ENCODE results near the gene CGNL1. TPM values are rescaled to one million over a fixed set of nuclear protein-coding genes. Genes with fewer than 3 reads are reported as not detected.

CGNL1 gene
- total RNA-seq, 4 donors from 2014 or later: 9.6 to 21.3 (median 13.1) TPM

DNA sequence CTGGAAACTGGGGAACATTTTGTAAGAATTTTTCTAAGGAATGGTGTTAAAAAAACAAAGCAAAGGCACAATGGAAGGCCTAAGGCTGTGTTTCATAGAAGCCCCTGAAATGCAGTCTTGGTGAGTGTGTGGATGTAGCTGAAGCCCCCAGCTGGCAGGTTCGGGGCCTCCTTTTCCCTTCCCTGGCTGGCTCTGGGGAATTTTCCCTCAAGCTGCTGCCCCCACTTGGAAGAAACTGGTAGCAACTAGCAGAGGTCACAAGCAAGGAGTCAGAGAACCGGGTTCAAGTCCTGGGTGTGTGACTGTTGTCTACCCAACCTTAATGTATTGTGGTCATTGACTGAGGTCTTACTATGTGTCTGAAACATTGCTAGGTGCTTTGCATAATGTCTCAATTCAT, 130.1 kb downstream of the CGNL1 start:
- no peak for TF ChIP-seq POLR2A (IDR thresholded peaks at IDR 0.05; ENCODE audit: low read depth)
- TF ChIP-seq, protein P1, sequence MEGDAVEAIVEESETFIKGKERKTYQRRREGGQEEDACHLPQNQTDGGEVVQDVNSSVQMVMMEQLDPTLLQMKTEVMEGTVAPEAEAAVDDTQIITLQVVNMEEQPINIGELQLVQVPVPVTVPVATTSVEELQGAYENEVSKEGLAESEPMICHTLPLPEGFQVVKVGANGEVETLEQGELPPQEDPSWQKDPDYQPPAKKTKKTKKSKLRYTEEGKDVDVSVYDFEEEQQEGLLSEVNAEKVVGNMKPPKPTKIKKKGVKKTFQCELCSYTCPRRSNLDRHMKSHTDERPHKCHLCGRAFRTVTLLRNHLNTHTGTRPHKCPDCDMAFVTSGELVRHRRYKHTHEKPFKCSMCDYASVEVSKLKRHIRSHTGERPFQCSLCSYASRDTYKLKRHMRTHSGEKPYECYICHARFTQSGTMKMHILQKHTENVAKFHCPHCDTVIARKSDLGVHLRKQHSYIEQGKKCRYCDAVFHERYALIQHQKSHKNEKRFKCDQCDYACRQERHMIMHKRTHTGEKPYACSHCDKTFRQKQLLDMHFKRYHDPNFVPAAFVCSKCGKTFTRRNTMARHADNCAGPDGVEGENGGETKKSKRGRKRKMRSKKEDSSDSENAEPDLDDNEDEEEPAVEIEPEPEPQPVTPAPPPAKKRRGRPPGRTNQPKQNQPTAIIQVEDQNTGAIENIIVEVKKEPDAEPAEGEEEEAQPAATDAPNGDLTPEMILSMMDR (IDR thresholded peaks at IDR 0.05): no peak
- TF ChIP-seq POLR2AphosphoS5 (IDR thresholded peaks at IDR 0.05): no peak
- TF ChIP-seq EP300 (IDR thresholded peaks at IDR 0.05): no peak
- no peaks in the 10 kb centered on the region for H3K36me3 ChIP-seq
- 100% methylated on average over 2 of the region's 2 CpGs for WGBS
- peaks cover 11 to 30% (median 17%) of the 10 kb centered on the region in 4 donors for H3K4me1 ChIP-seq
- DNase-seq (ENCODE audit: extremely low spot score): no peak
- H3K27ac ChIP-seq (replicated peaks in 1 of 4): no peak overlapping the region
- H3K9me3 ChIP-seq: no peaks in the 10 kb centered on the region
- intact Hi-C loops (cut with DNase I): no loop called here
- H3K4me3 ChIP-seq: no peak overlapping the region
- H3K27me3 ChIP-seq: no peaks in the 10 kb centered on the region

DNA sequence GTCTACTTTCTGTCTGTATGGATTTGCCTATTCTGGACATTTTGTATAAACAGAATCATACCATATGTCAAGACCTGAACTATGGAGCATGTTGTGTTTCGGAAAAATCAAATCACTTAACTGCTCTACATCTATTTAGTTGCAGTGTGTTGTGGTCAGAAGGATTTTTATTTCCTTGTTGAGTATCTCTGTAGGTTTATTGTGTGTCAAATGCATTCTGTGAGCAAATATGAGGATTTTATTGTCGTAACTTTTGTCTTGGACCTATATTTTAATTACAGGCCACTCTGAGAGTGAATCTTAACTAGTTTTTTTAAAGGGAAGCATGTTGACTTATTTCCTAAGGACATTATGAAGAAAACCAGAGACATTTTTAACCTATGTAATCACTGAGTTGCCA, 130.8 kb downstream of the CGNL1 start:
- Histone ChIP-seq H3K27me3 (no peaks in the 10 kb centered on the region), H3K4me1 (peaks cover 11 to 24% (median 17%) of the 10 kb centered on the region in 4 donors), H3K27ac (replicated peaks in 1 of 4) (no peak overlapping the region), H3K36me3 (no peaks in the 10 kb centered on the region), H3K9me3 (no peaks in the 10 kb centered on the region), H3K4me3 (no peak overlapping the region)
- no peak for TF ChIP-seq EP300 (IDR thresholded peaks at IDR 0.05)
- TF ChIP-seq, protein P1 (IDR thresholded peaks at IDR 0.05): no peak
- no peak for TF ChIP-seq POLR2AphosphoS5 (IDR thresholded peaks at IDR 0.05)
- TF ChIP-seq POLR2A (IDR thresholded peaks at IDR 0.05; ENCODE audit: low read depth): no peak
- no peak for DNase-seq (ENCODE audit: extremely low spot score)
- intact Hi-C loops (cut with DNase I): no loop called here
- 96% methylated on average over 2 of the region's 2 CpGs for WGBS

DNA sequence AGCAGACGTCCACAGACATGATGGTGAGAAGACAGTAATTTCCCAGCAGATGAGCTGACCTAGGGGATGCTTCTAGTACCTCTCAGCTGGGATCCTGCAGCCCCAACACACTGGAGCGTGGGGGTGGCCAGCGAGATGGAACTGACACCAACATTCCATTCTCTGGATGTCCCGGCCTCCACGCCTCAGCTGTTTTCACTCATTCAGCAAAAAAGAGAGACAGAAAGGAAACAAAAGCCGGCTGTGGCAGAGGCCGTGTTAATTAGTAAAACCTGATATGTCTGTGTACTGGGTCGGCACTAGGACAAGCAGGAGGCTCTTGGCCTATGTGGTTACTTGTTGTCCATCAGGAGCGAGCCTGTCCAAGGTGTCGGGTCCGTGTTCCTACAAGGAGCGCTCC, 132.8 kb downstream of the CGNL1 start:
- DNase-seq (ENCODE audit: extremely low spot score): no peak

DNA sequence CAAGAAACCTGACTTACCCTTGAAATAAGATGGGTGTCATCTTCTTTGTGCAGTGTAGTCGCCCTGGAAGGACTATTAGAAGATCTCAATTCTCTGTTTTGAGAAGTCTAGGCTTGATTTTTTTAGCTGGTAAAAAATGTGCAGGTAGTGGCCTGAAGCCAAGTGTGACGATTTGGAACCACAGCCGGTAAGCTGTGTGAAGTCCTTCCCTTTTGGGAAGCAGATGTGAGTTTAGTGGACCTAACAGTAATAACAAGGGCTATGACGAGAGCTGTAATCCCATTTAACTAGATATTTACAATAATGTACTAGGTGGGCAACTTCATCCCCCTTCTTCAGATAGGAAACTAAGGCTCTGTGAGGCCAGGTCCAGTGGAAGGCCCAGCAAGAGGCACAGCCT, 133.7 kb downstream of the CGNL1 start:
- H3K36me3 ChIP-seq: no peaks in the 10 kb centered on the region
- no peak overlapping the region for H3K27ac ChIP-seq (replicated peaks in 1 of 4)
- no peak for TF ChIP-seq EP300 (IDR thresholded peaks at IDR 0.05)
- TF ChIP-seq, protein P1 (IDR thresholded peaks at IDR 0.05): no peak
- no peak for TF ChIP-seq POLR2AphosphoS5 (IDR thresholded peaks at IDR 0.05)
- no peak for TF ChIP-seq POLR2A (IDR thresholded peaks at IDR 0.05; ENCODE audit: low read depth)
- H3K27me3 ChIP-seq: no peaks in the 10 kb centered on the region
- peaks cover 4 to 23% (median 13%) of the 10 kb centered on the region in 4 donors for H3K4me1 ChIP-seq
- intact Hi-C loops (cut with DNase I): no loop called here
- H3K4me3 ChIP-seq: no peak overlapping the region
- H3K9me3 ChIP-seq: no peaks in the 10 kb centered on the region
- DNase-seq (ENCODE audit: extremely low spot score): no peak
- 51% methylated on average over 4 of the region's 4 CpGs for WGBS

More for the DNA sequence above, 132.8 kb downstream of the CGNL1 start:
- Histone ChIP-seq H3K4me1 (peaks cover 10 to 23% (median 16%) of the 10 kb centered on the region in 4 donors), H3K36me3 (no peaks in the 10 kb centered on the region), H3K9me3 (no peaks in the 10 kb centered on the region), H3K4me3 (no peak overlapping the region), H3K27me3 (no peaks in the 10 kb centered on the region), H3K27ac (replicated peaks in 1 of 4) (no peak overlapping the region)
- intact Hi-C loops (cut with DNase I): no loop called here
- TF ChIP-seq EP300 (IDR thresholded peaks at IDR 0.05) (no peak), POLR2AphosphoS5 (IDR thresholded peaks at IDR 0.05) (no peak), POLR2A (IDR thresholded peaks at IDR 0.05; ENCODE audit: low read depth) (no peak)
- TF ChIP-seq, protein P1 (IDR thresholded peaks at IDR 0.05): no peak
- WGBS: 85% methylated on average over 12 of the region's 12 CpGs

DNA sequence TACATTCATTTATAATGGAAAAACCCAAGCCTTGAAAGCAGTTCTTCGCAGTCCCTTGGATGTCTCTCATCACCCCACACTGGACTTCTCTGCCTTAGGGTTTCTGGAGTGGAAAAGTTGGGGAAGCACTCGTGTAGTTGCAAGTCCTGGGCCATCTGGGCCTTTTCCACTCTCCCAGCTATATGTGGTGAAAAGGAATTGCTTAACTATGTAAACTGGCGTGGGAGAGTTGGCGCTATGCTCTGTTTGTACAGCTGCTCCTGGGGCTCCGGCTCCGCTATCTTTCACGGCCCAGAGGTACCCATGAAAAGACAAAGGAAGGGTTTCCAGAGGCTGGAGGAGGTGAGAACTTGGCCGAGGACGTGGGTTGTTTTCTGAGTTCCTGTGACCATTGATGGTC, 134.3 kb downstream of the CGNL1 start:
- WGBS: 68% methylated on average over 9 of the region's 9 CpGs
- DNase-seq (ENCODE audit: extremely low spot score): no peak
- H3K4me3 ChIP-seq: no peak overlapping the region
- H3K27ac ChIP-seq (replicated peaks in 1 of 4): no peak overlapping the region
- intact Hi-C loops (cut with DNase I): no loop called here
- TF ChIP-seq, protein P1 (IDR thresholded peaks at IDR 0.05): no peak
- TF ChIP-seq POLR2AphosphoS5 (IDR thresholded peaks at IDR 0.05) (no peak), EP300 (IDR thresholded peaks at IDR 0.05) (no peak), POLR2A (IDR thresholded peaks at IDR 0.05; ENCODE audit: low read depth) (no peak)
- no peaks in the 10 kb centered on the region for H3K36me3 ChIP-seq
- peaks cover 4 to 17% (median 13%) of the 10 kb centered on the region in 4 donors for H3K4me1 ChIP-seq
- H3K27me3 ChIP-seq: no peaks in the 10 kb centered on the region
- H3K9me3 ChIP-seq: no peaks in the 10 kb centered on the region

All from esophagus muscularis mucosa (tissue), 4 donors.